HL-60 (cell line): ENCODE data around the gene TSPEAR.

Experiments used
- DNase-seq, 2 experiments: peaks; one replicate each; pipeline ENCODE4 v3.0.0-alpha.2; 2010 to 2020; ENCODE audit warnings: low read depth in 1 of 2, low spot score in 1 of 2
- H3K27ac ChIP-seq: fragments of 250-450 bp; sonication (Bioruptor Pico); replicated peaks from 2 replicates; pipeline ENCODE4 v1.5.1; 2020; ENCODE audit warnings: mild to moderate bottlenecking, moderate library complexity
- H3K27me3 ChIP-seq: fragments of 250-450 bp; sonication (Bioruptor Pico); 2 replicates; pipeline ENCODE4 v1.5.1; 2021; ENCODE audit warnings: mild to moderate bottlenecking, moderate library complexity; ENCODE audit not compliant: insufficient read depth, poor library complexity, severe bottlenecking
- H3K4me3 ChIP-seq: replicated peaks from 2 replicates; pipeline ENCODE4 v1.5.1; 2011; ENCODE audit warnings: mild to moderate bottlenecking, control low read depth, low read length; ENCODE audit not compliant: insufficient read depth
- GABPA ChIP-seq: IDR thresholded peaks from 2 replicates; pipeline ENCODE4 v1.6.1; 2012; ENCODE audit warnings: low read depth
- POLR2AphosphoS5 ChIP-seq: IDR thresholded peaks from 2 replicates; pipeline ENCODE4 v1.6.1; 2012; ENCODE audit warnings: low read depth
- SPI1 ChIP-seq: IDR thresholded peaks from 2 replicates; pipeline ENCODE4 v1.6.1; 2012; ENCODE audit warnings: low read depth, mild to moderate bottlenecking, borderline replicate concordance
- TF ChIP-seq, protein P1 (sequence below): IDR thresholded peaks from 2 replicates; pipeline ENCODE4 v1.6.1; 2012; ENCODE audit warnings: low read depth; ENCODE audit not compliant: insufficient replicate concordance
- TF ChIP-seq, protein P2 (sequence below): IDR thresholded peaks from one replicate; pipeline ENCODE4 v1.5.1; 2011; ENCODE audit warnings: low read length, control low read depth, inconsistent platforms; ENCODE audit not compliant: insufficient read depth

TSPEAR gene

DNA sequence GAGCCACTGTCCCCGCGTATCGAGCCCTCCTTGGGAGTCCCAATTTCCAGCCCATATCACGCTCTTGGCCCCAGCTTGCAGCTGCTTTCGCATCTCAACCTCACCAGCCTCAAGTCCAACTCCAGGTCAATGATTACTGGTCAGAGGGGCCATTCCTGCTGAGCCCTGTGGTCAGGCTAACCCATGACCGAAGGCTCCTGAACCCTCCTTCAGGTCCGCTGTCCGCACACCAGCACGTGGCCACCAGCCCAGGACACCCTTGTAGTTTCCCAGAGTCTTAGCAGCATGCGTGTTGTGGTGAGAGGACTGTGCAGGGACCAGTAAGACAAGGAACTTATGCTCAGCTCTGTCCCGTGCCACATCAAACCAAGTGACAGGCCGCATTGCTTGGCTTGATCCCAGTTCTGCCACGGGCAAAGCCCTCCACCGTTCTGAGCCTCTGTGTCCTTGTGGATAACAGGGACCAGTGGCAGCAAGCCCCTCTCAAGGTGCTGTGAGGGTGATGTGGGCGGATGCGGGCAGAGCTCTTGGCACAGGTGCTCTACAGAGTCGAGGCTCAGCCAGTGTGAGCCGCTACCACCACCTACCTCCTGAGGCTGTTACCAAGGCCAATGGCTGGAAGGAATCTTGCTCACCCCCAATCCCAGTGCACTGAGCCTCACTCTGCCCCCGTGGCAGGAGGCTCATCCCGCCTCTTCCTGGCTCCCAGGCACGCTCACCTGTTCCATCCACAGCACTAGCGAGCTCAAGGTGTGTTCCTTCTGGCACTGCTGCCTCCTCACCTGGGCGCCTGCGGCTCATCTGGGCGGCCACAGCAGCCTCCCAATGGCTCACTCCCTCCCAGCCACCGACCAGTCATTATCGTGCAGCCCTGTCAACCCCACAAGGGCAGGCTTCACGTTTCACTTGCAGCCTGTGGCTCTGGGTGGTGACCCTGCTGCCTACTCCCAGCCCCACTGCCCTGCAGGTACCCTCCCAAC, 191.7 kb downstream of the TSPEAR start:
- TF ChIP-seq GABPA, result no peak
- no peak for TF ChIP-seq SPI1
- no peak for TF ChIP-seq POLR2AphosphoS5
- TF ChIP-seq, protein P1, sequence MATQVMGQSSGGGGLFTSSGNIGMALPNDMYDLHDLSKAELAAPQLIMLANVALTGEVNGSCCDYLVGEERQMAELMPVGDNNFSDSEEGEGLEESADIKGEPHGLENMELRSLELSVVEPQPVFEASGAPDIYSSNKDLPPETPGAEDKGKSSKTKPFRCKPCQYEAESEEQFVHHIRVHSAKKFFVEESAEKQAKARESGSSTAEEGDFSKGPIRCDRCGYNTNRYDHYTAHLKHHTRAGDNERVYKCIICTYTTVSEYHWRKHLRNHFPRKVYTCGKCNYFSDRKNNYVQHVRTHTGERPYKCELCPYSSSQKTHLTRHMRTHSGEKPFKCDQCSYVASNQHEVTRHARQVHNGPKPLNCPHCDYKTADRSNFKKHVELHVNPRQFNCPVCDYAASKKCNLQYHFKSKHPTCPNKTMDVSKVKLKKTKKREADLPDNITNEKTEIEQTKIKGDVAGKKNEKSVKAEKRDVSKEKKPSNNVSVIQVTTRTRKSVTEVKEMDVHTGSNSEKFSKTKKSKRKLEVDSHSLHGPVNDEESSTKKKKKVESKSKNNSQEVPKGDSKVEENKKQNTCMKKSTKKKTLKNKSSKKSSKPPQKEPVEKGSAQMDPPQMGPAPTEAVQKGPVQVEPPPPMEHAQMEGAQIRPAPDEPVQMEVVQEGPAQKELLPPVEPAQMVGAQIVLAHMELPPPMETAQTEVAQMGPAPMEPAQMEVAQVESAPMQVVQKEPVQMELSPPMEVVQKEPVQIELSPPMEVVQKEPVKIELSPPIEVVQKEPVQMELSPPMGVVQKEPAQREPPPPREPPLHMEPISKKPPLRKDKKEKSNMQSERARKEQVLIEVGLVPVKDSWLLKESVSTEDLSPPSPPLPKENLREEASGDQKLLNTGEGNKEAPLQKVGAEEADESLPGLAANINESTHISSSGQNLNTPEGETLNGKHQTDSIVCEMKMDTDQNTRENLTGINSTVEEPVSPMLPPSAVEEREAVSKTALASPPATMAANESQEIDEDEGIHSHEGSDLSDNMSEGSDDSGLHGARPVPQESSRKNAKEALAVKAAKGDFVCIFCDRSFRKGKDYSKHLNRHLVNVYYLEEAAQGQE, result no peak
- TF ChIP-seq, protein P2, sequence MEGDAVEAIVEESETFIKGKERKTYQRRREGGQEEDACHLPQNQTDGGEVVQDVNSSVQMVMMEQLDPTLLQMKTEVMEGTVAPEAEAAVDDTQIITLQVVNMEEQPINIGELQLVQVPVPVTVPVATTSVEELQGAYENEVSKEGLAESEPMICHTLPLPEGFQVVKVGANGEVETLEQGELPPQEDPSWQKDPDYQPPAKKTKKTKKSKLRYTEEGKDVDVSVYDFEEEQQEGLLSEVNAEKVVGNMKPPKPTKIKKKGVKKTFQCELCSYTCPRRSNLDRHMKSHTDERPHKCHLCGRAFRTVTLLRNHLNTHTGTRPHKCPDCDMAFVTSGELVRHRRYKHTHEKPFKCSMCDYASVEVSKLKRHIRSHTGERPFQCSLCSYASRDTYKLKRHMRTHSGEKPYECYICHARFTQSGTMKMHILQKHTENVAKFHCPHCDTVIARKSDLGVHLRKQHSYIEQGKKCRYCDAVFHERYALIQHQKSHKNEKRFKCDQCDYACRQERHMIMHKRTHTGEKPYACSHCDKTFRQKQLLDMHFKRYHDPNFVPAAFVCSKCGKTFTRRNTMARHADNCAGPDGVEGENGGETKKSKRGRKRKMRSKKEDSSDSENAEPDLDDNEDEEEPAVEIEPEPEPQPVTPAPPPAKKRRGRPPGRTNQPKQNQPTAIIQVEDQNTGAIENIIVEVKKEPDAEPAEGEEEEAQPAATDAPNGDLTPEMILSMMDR, result no peak
- no peak for DNase-seq
- Histone ChIP-seq H3K27ac (no peak overlapping the region), H3K27me3 (no peaks in the 10 kb centered on the region), H3K4me3 (no peak overlapping the region)

DNA sequence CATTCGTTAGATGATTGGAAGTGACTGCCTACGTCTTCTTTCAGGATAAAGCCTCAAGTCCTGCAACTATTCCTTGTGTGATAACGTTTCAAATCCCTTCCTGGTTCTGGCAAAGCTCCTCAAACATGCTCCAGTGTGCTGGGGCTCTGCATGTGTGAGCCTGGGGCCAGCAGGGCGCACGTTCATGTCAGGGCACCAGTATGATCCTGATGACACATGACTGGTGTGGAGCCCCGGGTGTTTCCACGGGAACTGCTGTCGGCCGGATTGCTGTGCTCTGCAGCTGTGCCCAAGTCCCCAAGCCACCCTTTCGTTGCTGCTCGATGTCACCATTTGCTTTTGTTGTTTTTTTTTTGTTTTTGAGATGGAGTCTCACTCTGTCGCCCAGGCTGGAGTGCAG, 192.7 kb downstream of the TSPEAR start:
- no peak overlapping the region for H3K4me3 ChIP-seq
- TF ChIP-seq, protein P1, result no peak
- TF ChIP-seq, protein P2, result no peak
- TF ChIP-seq GABPA, result no peak
- no peak for TF ChIP-seq SPI1
- TF ChIP-seq POLR2AphosphoS5, result no peak
- DNase-seq, result no peak
- no peaks in the 10 kb centered on the region for H3K27me3 ChIP-seq
- no peak overlapping the region for H3K27ac ChIP-seq

DNA sequence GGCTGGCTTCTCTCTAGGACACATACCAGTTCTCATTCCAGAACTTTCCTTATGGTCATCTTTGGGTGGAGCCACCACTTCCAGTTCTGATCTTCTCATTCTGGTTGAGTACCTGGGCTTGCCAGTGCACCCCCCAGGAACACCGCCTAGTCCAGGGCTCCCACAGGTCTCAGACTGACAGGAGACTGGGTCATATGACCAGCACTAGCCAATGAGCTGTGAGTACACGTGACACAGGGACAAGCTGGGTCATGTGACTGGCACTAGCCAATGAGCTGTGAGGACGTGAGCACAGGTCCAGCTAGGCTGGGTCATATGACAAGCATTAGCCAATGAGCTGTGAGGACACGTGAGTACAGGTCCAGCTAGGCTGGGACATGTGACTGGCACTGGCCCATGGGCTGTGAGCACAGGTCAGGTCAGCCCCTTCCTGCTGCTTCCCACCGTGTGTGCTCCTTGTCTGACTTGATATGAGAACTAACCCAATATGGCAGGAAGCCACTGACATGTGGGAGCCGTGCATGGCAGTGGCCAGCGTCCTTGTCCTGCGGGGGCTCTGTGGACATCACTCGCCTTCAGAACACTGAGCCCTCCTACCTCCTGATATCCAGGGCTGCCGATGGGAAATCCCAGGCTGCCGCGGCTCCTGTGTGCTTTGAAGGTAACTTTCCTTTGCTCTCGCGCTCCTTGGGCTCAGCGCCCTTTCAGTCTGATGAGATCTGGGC, 194.0 kb downstream of the TSPEAR start:
- no peak for DNase-seq
- TF ChIP-seq, protein P2, result no peak
- TF ChIP-seq SPI1, result no peak
- TF ChIP-seq, protein P1, result no peak
- TF ChIP-seq POLR2AphosphoS5, result no peak
- no peak for TF ChIP-seq GABPA
- Histone ChIP-seq H3K4me3 (no peak overlapping the region), H3K27me3 (no peaks in the 10 kb centered on the region), H3K27ac (no peak overlapping the region)
